HUES64 (cell line): ENCODE results near the gene RIMBP2.

Experiments used
- H3K27ac ChIP-seq: 2 replicates; pipeline ENCODE4 v1.7.0; 2013; ENCODE audit warnings: low read depth, low read length, inconsistent platforms
- H3K27me3 ChIP-seq: 2 replicates; pipeline ENCODE4 v1.6.1; 2013; ENCODE audit warnings: mild to moderate bottlenecking, low read length; ENCODE audit not compliant: insufficient read depth
- H3K36me3 ChIP-seq: 2 replicates; pipeline ENCODE4 v1.6.1; 2013; ENCODE audit warnings: mild to moderate bottlenecking, low read length; ENCODE audit not compliant: insufficient read depth
- H3K4me1 ChIP-seq: 2 replicates; pipeline ENCODE4 v1.6.1; 2013; ENCODE audit warnings: mild to moderate bottlenecking, low read length, moderate library complexity; ENCODE audit not compliant: insufficient read depth
- H3K4me3 ChIP-seq: 2 replicates; pipeline ENCODE4 v1.5.1; 2013; ENCODE audit warnings: mild to moderate bottlenecking, low read length, moderate library complexity
- H3K9ac ChIP-seq: 2 replicates; pipeline ENCODE4 v1.6.1; 2013; ENCODE audit warnings: mild to moderate bottlenecking, low read depth, low read length
- H3K9me3 ChIP-seq: 2 replicates; pipeline ENCODE4 v1.6.1; 2013; ENCODE audit warnings: low read depth, low read length; ENCODE audit not compliant: insufficient read depth
- WGBS: fragments of 150-250, 120-280 bp; methylation state at CpG from one replicate; pipeline ENCODE4 v1.1.7; 2013; ENCODE audit warnings: missing lambda C conversion rate; 5-methylcytosine and 5-hydroxymethylcytosine counted together

RIMBP2 gene

GRCh38 chr12:130477701-130478100, 238.4 kb downstream of the RIMBP2 start:
- H3K9me3 ChIP-seq, result no peaks in the 10 kb centered on the region
- no peak overlapping the region for H3K27ac ChIP-seq
- H3K4me1 ChIP-seq, result peaks cover 5% of the 10 kb centered on the region; the same call in 1 of the 2 replicates
- H3K36me3 ChIP-seq, result no peaks in the 10 kb centered on the region
- H3K27me3 ChIP-seq, result no peaks in the 10 kb centered on the region
- WGBS, result 93% methylated on average over 8 of the region's 9 CpGs
- no peak overlapping the region for H3K4me3 ChIP-seq
- no peak overlapping the region for H3K9ac ChIP-seq

- H3K9ac ChIP-seq, result no peak overlapping the region
- WGBS, result 95% methylated on average over 12 of the region's 12 CpGs
- peaks cover 4% of the 10 kb centered on the region; the same call in 1 of the 2 replicates for H3K4me1 ChIP-seq
- no peaks in the 10 kb centered on the region for H3K36me3 ChIP-seq
- H3K4me3 ChIP-seq, result no peak overlapping the region
- H3K27me3 ChIP-seq, result no peaks in the 10 kb centered on the region
- no peaks in the 10 kb centered on the region for H3K9me3 ChIP-seq
- H3K27ac ChIP-seq, result no peak overlapping the region
Measured at GRCh38 chr12:130477266-130477665, 238.8 kb downstream of the RIMBP2 start.

- no peaks in the 10 kb centered on the region for H3K36me3 ChIP-seq
- no peaks in the 10 kb centered on the region for H3K4me1 ChIP-seq
- WGBS, result 83% methylated on average over 20 of the region's 20 CpGs
- H3K4me3 ChIP-seq, result no peak overlapping the region
- no peaks in the 10 kb centered on the region for H3K27me3 ChIP-seq
- H3K27ac ChIP-seq, result no peak overlapping the region
- H3K9me3 ChIP-seq, result no peaks in the 10 kb centered on the region
- H3K9ac ChIP-seq, result no peak overlapping the region
Measured at GRCh38 chr12:130476451-130477135, 239.5 kb downstream of the RIMBP2 start.

- Histone ChIP-seq H3K36me3 (no peaks in the 10 kb centered on the region), H3K27me3 (no peaks in the 10 kb centered on the region), H3K4me1 (no peaks in the 10 kb centered on the region), H3K9ac (no peak overlapping the region), H3K27ac (no peak overlapping the region), H3K4me3 (no peak overlapping the region), H3K9me3 (no peaks in the 10 kb centered on the region)
- WGBS, result 92% methylated on average over 27 of the region's 27 CpGs
Measured at GRCh38 chr12:130474599-130475269, 241.4 kb downstream of the RIMBP2 start.

GRCh38 chr12:130473266-130473665, 242.8 kb downstream of the RIMBP2 start:
- Histone ChIP-seq H3K36me3 (no peaks in the 10 kb centered on the region), H3K4me3 (no peak overlapping the region), H3K9me3 (no peaks in the 10 kb centered on the region), H3K4me1 (no peaks in the 10 kb centered on the region), H3K27ac (no peak overlapping the region), H3K9ac (no peak overlapping the region), H3K27me3 (no peaks in the 10 kb centered on the region)
- 87% methylated on average over 17 of the region's 17 CpGs for WGBS

- no peak overlapping the region for H3K4me3 ChIP-seq
- H3K27me3 ChIP-seq, result no peaks in the 10 kb centered on the region
- no peaks in the 10 kb centered on the region for H3K9me3 ChIP-seq
- whole genome bisulfite sequencing, result 92% methylated on average over 6 of the region's 6 CpGs
- H3K9ac ChIP-seq, result no peak overlapping the region
- H3K4me1 ChIP-seq, result peaks cover 7% of the 10 kb centered on the region
- H3K36me3 ChIP-seq, result no peaks in the 10 kb centered on the region
- no peak overlapping the region for H3K27ac ChIP-seq
Measured at GRCh38 chr12:130470969-130471368, 245.1 kb downstream of the RIMBP2 start.

GRCh38 chr12:130469552-130469951, 246.5 kb downstream of the RIMBP2 start:
- WGBS, result 94% methylated on average over 7 of the region's 7 CpGs
- H3K4me3 ChIP-seq, result no peak overlapping the region
- H3K27me3 ChIP-seq, result no peaks in the 10 kb centered on the region

GRCh38 chr12:130468700-130469245, 247.3 kb downstream of the RIMBP2 start:
- H3K27ac ChIP-seq, result no peak overlapping the region
- H3K4me1 ChIP-seq, result peaks cover 7% of the 10 kb centered on the region
- no peaks in the 10 kb centered on the region for H3K27me3 ChIP-seq
- 95% methylated on average over 24 of the region's 24 CpGs for WGBS
- no peak overlapping the region for H3K4me3 ChIP-seq
- no peaks in the 10 kb centered on the region for H3K9me3 ChIP-seq
- H3K9ac ChIP-seq, result no peak overlapping the region
- no peaks in the 10 kb centered on the region for H3K36me3 ChIP-seq

More at GRCh38 chr12:130469552-130469951, 246.5 kb downstream of the RIMBP2 start:
- peaks cover 7% of the 10 kb centered on the region for H3K4me1 ChIP-seq
- no peak overlapping the region for H3K9ac ChIP-seq
- H3K9me3 ChIP-seq, result no peaks in the 10 kb centered on the region
- H3K36me3 ChIP-seq, result no peaks in the 10 kb centered on the region
- H3K27ac ChIP-seq, result no peak overlapping the region

GRCh38 chr12:130468186-130468585, 247.9 kb downstream of the RIMBP2 start:
- H3K36me3 ChIP-seq, result no peaks in the 10 kb centered on the region
- H3K9me3 ChIP-seq, result no peaks in the 10 kb centered on the region
- H3K27ac ChIP-seq, result no peak overlapping the region
- H3K9ac ChIP-seq, result no peak overlapping the region
- WGBS, result 95% methylated on average over 9 of the region's 9 CpGs
- H3K27me3 ChIP-seq, result no peaks in the 10 kb centered on the region
- H3K4me1 ChIP-seq, result peaks cover 7% of the 10 kb centered on the region
- H3K4me3 ChIP-seq, result no peak overlapping the region

GRCh38 chr12:130465626-130466025, 250.5 kb downstream of the RIMBP2 start:
- H3K27ac ChIP-seq, result no peak overlapping the region
- WGBS, result 90% methylated on average over 10 of the region's 10 CpGs
- no peaks in the 10 kb centered on the region for H3K36me3 ChIP-seq
- H3K4me1 ChIP-seq, result peaks cover 7% of the 10 kb centered on the region
- H3K4me3 ChIP-seq, result no peak overlapping the region
- H3K27me3 ChIP-seq, result no peaks in the 10 kb centered on the region
- H3K9ac ChIP-seq, result no peak overlapping the region
- H3K9me3 ChIP-seq, result no peaks in the 10 kb centered on the region

GRCh38 chr12:130465046-130465445, 251.1 kb downstream of the RIMBP2 start:
- H3K4me1 ChIP-seq, result peaks cover 7% of the 10 kb centered on the region
- no peaks in the 10 kb centered on the region for H3K9me3 ChIP-seq
- WGBS, result 96% methylated on average over 15 of the region's 15 CpGs
- no peaks in the 10 kb centered on the region for H3K27me3 ChIP-seq
- H3K9ac ChIP-seq, result no peak overlapping the region
- H3K36me3 ChIP-seq, result no peaks in the 10 kb centered on the region
- H3K27ac ChIP-seq, result no peak overlapping the region
- no peak overlapping the region for H3K4me3 ChIP-seq
